Endothelial cell of umbilical vein (primary cell): ENCODE results near the gene FMN1. TPM values are rescaled to one million over a fixed set of nuclear protein-coding genes. Genes with fewer than 3 reads are reported as not detected.

Experiments
- BruUV-seq: library from RNA; stranded (reverse); fragments of 400-500 nt; replicated peaks from 2 replicates; lab custom pipeline; 2021; lab: Mats Ljungman, UMichigan
- CTCF ChIA-PET: fragments of 300-600, 350-600 bp; sonication (Branson Sonifier 250); formaldehyde crosslinking; loops from one replicate; lab custom pipeline; 2021; ENCODE audit warnings: antibody characterized with exemption, inconsistent platforms; lab: Charles Lee
- POLR2A ChIA-PET: fragments of 300-600, 350-600 bp; sonication (Branson Sonifier 250); formaldehyde crosslinking; loops from one replicate; lab custom pipeline; 2021; ENCODE audit warnings: antibody characterized with exemption, inconsistent platforms; lab: Charles Lee
- DNase-seq: peaks from one replicate; pipeline ENCODE4 v3.0.0-alpha.2; 2011; ENCODE audit warnings: low read depth, low spot score
- FAIRE-seq: peaks from 2 replicates; lab custom pipeline; 2011; peaks lifted over from hg19 to GRCh38; lab: Jason Lieb, UNC
- H2AFZ ChIP-seq: 2 replicates; pipeline ENCODE4 v1.6.0; 2012; ENCODE audit warnings: low read depth, low read length, control low read depth, inconsistent platforms
- H3K27ac ChIP-seq: 2 replicates; pipeline ENCODE4 v1.5.1; 2011; ENCODE audit warnings: low read depth, mild to moderate bottlenecking, control low read depth, low read length, moderate library complexity; ENCODE audit not compliant: insufficient read depth
- H3K27me3 ChIP-seq, 2 experiments: 2 replicates each; pipeline versions ENCODE4 v1.6.0 to v1.6.1; 2011; ENCODE audit warnings: low read length in 2 of 2, mixed read lengths in 1 of 2; ENCODE audit not compliant: control insufficient read depth in 2 of 2, insufficient read depth in 2 of 2
- H3K36me3 ChIP-seq, 2 experiments: 2 replicates in 1 of 2; 3 replicates in 1 of 2; pipeline ENCODE4 v1.5.1; 2011; ENCODE audit warnings: low read length in 2 of 2, mild to moderate bottlenecking in 1 of 2, moderate library complexity in 1 of 2; ENCODE audit not compliant: control insufficient read depth in 2 of 2, insufficient read depth in 2 of 2; ENCODE audit errors: extremely low read depth in 1 of 2
- H3K4me1 ChIP-seq: 3 replicates; pipeline ENCODE4 v1.5.1; 2011; ENCODE audit warnings: mild to moderate bottlenecking, low read length; ENCODE audit not compliant: control insufficient read depth, insufficient read depth; ENCODE audit errors: extremely low read depth
- H3K4me2 ChIP-seq: 2 replicates; pipeline ENCODE4 v1.6.1; 2011; ENCODE audit warnings: low read length, control low read depth, mixed read lengths; ENCODE audit not compliant: insufficient read depth
- H3K4me3 ChIP-seq, 3 experiments: fragments of 200-600 bp in 1 of 3; sonication (generic), shearing (Covaris generic) in 1 of 3; replicated peaks in 1 of 3; 2 replicates each; pipeline ENCODE4 v1.5.1; 2011 to 2016; ENCODE audit warnings: control low read depth in 3 of 3, low read length in 3 of 3, mild to moderate bottlenecking in 2 of 3, inconsistent platforms in 1 of 3, low read depth in 1 of 3, moderate library complexity in 1 of 3; ENCODE audit not compliant: insufficient read depth in 1 of 3
- H3K79me2 ChIP-seq: 2 replicates; pipeline ENCODE4 v1.6.0; 2012; ENCODE audit warnings: low read length, inconsistent platforms; ENCODE audit not compliant: control insufficient read depth, insufficient read depth
- H3K9ac ChIP-seq: replicated peaks from 2 replicates; pipeline ENCODE3; 2011; ENCODE audit warnings: low read length, control low read depth; ENCODE audit not compliant: insufficient read depth; ENCODE audit errors: extremely low read depth
- H3K9me1 ChIP-seq: replicated peaks from 3 replicates; pipeline ENCODE4 v1.6.0; 2011; ENCODE audit warnings: mild to moderate bottlenecking, low read length; ENCODE audit not compliant: control insufficient read depth, insufficient read depth; ENCODE audit errors: extremely low read depth
- H3K9me3 ChIP-seq: replicated peaks from 2 replicates; pipeline ENCODE4 v1.5.1; 2012; ENCODE audit warnings: low read length, inconsistent platforms; ENCODE audit not compliant: control insufficient read depth, insufficient read depth
- H4K20me1 ChIP-seq: replicated peaks from 2 replicates; pipeline ENCODE3; 2011; ENCODE audit warnings: mild to moderate bottlenecking, low read length; ENCODE audit not compliant: control insufficient read depth, insufficient read depth; ENCODE audit errors: extremely low read depth
- CTCF ChIP-seq, 2 donors: IDR thresholded peaks; 1 replicate in 1 of 2; 2 replicates in 1 of 2; pipeline ENCODE4 v1.5.1; 2011; ENCODE audit warnings: low read length in 2 of 2, mild to moderate bottlenecking in 2 of 2, moderate library complexity in 2 of 2, control low read depth in 1 of 2, inconsistent platforms in 1 of 2, low read depth in 1 of 2; ENCODE audit not compliant: insufficient read depth in 1 of 2; ENCODE audit errors: extremely low read depth in 1 of 2
- EZH2 ChIP-seq: IDR thresholded peaks from 2 replicates; pipeline ENCODE4 v1.6.1; 2012; ENCODE audit warnings: borderline replicate concordance, low read depth, mild to moderate bottlenecking, moderate library complexity, low read length, inconsistent platforms; ENCODE audit not compliant: severe bottlenecking
- FOS ChIP-seq: IDR thresholded peaks from 2 replicates; pipeline ENCODE4 v1.6.1; 2011; ENCODE audit warnings: mild to moderate bottlenecking, low read length, moderate library complexity, borderline replicate concordance; ENCODE audit not compliant: insufficient read depth
- GATA2 ChIP-seq: IDR thresholded peaks from 2 replicates; pipeline ENCODE4 v1.7.0; 2011; ENCODE audit warnings: low read depth, mild to moderate bottlenecking, moderate library complexity, mixed read lengths, low read length; ENCODE audit not compliant: insufficient read length, insufficient read depth
- JUN ChIP-seq: IDR thresholded peaks from 2 replicates; pipeline ENCODE4 v1.6.1; 2011; ENCODE audit warnings: borderline replicate concordance, low read depth; ENCODE audit not compliant: insufficient read length, insufficient read depth
- MAX ChIP-seq: IDR thresholded peaks from 2 replicates; pipeline ENCODE4 v1.6.1; 2011; ENCODE audit not compliant: insufficient read depth, insufficient read length
- MYC ChIP-seq: IDR thresholded peaks from one replicate; pipeline ENCODE4 v1.6.1; 2011; ENCODE audit warnings: mild to moderate bottlenecking, low read depth, low read length
- POLR2A ChIP-seq: IDR thresholded peaks from 2 replicates; pipeline ENCODE4 v1.6.1; 2012; ENCODE audit warnings: low read depth, mild to moderate bottlenecking, control low read depth, low read length
- POLR2AphosphoS5 ChIP-seq: IDR thresholded peaks from 2 replicates; pipeline ENCODE4 v1.6.1; 2012; ENCODE audit warnings: low read depth, mild to moderate bottlenecking, control low read depth, low read length, moderate library complexity; ENCODE audit not compliant: insufficient read depth
- dilution Hi-C: fragments of 300-500 bp; cut with MboI; formaldehyde crosslinking; loops from one replicate; pipeline ENCODE4 v1.15.0; 2019; ENCODE audit warnings: low sequenced_read_pairs; ENCODE audit not compliant: extremely low pct_ligation_motif_present
- intact Hi-C: fragments of 100-400 bp; cut with micrococcal nuclease; formaldehyde crosslinking; loops from one replicate; pipeline ENCODE4 v1.10.0; 2022
- polyA plus RNA-seq, 4 experiments: library from polyadenylated mRNA; depleted of rRNA in 3 of 4; stranded (reverse) in 3 of 4; unstranded in 1 of 4; fragments of >200 nt; gene quantifications; 2 replicates each; pipeline versions ENCODE4 v1.2.1 to v1.2.3, GENCODE V29; 2011 to 2012; ENCODE audit warnings: missing spikeins in 1 of 4
- total RNA-seq: library from RNA; stranded (reverse); gene quantifications from 2 replicates; pipeline ENCODE4 v1.2.3, GENCODE V29; 2021

Gene FMN1
- total and polyA plus RNA-seq, 2 donors (not counting 3 experiments of a cell fraction or from before 2014, with no cell fraction given) = 0.01 to 0.29 TPM

GRCh38 chr15:32781781-32782180 is 412.7 kb downstream of the FMN1 start:
- POLR2A ChIA-PET = no interaction called here
- TF ChIP-seq POLR2A = no peak
- TF ChIP-seq FOS = peak; percentile 69
- no peak for TF ChIP-seq POLR2AphosphoS5
- peak; percentile 17 for DNase-seq
- Histone ChIP-seq H3K4me2 (peak overlapping the region; percentile 17), H3K4me3 (no peak overlapping the region), H3K4me1 (peaks cover 14% of the 10 kb centered on the region), H3K27ac (no peak overlapping the region), H3K9me1 (no peaks in the 10 kb centered on the region), H4K20me1 (no peaks in the 10 kb centered on the region), H3K27me3 (no peaks in the 10 kb centered on the region), H3K79me2 (no peaks in the 10 kb centered on the region), H3K9ac (no peak overlapping the region), H2AFZ (no peak overlapping the region), H3K9me3 (no peaks in the 10 kb centered on the region), H3K36me3 (no peaks in the 10 kb centered on the region)
- BruUV-seq = no TSS peak
- intact Hi-C loops (no loop called here), dilution Hi-C loops (no loop called here)
- peak; percentile 52 for FAIRE-seq
- CTCF ChIA-PET = interaction anchor here (1.0 to 2.9 kb wide), 7 partner anchors 16 to 155 kb away, joined by 3 to 12 read pairs (median 3); no protein-coding TSS in a partner anchor

GRCh38 chr15:32778391-32779176 is 415.9 kb downstream of the FMN1 start:
- no peaks in the 10 kb centered on the region for H3K79me2 ChIP-seq
- no peaks in the 10 kb centered on the region for H3K36me3 ChIP-seq
- DNase-seq (no peak), FAIRE-seq (no peak)
- H3K4me2 ChIP-seq = no peak overlapping the region
- BruUV-seq = no TSS peak
- H3K4me3 ChIP-seq = no peak overlapping the region
- TF ChIP-seq JUN (no peak), POLR2AphosphoS5 (no peak), MAX (no peak), MYC (no peak), GATA2 (no peak), EZH2 (no peak), CTCF (IDR thresholded peaks at IDR 0.05; ENCODE audit: extremely low read depth in 1 of 2, insufficient read depth in 1 of 2, low read depth in 1 of 2, low read length in 2 of 2) (no peak), POLR2A (no peak), FOS (no peak)
- no peaks in the 10 kb centered on the region for H3K27me3 ChIP-seq
- H3K9ac ChIP-seq = no peak overlapping the region
- no peaks in the 10 kb centered on the region for H3K9me1 ChIP-seq
- H4K20me1 ChIP-seq = no peaks in the 10 kb centered on the region
- H2AFZ ChIP-seq = no peak overlapping the region
- no peak overlapping the region for H3K27ac ChIP-seq
- H3K9me3 ChIP-seq = no peaks in the 10 kb centered on the region
- dilution Hi-C loops = no loop called here
- ChIA-PET POLR2A (no interaction called here), CTCF (no interaction called here)
- intact Hi-C loops = no loop called here
- peaks cover 14% of the 10 kb centered on the region for H3K4me1 ChIP-seq
